HepG2 (cell line): ENCODE measurements around the gene SAXO2. TPM values are rescaled to one million over a fixed set of nuclear protein-coding genes. Genes with fewer than 3 reads are reported as not detected.

Source experiments
- CEBPG ChIP-seq: IDR thresholded peaks from 2 replicates; pipeline ENCODE4 v1.6.1; 2016
- DNMT1 ChIP-seq: sonication (generic); formaldehyde crosslinking; IDR thresholded peaks from 2 replicates; pipeline ENCODE4 v1.5.1; 2020; ENCODE audit warnings: mild to moderate bottlenecking, missing genetic modification reagents
- EEA1 ChIP-seq: sonication (generic); formaldehyde crosslinking; IDR thresholded peaks from 2 replicates; pipeline ENCODE4 v1.5.1; 2020; ENCODE audit warnings: mild to moderate bottlenecking, missing genetic modification reagents, borderline replicate concordance
- GATAD2A ChIP-seq: IDR thresholded peaks from 2 replicates; pipeline ENCODE4 v1.6.1; 2016
- GLI4 ChIP-seq: sonication (generic); formaldehyde crosslinking; IDR thresholded peaks from 2 replicates; pipeline ENCODE4 v1.5.1; 2020; ENCODE audit warnings: missing genetic modification reagents, mild to moderate bottlenecking, moderate library complexity, borderline replicate concordance
- JUN ChIP-seq: sonication (generic); formaldehyde crosslinking; IDR thresholded peaks from 2 replicates; pipeline ENCODE4 v1.4.0; 2020; ENCODE audit warnings: mild to moderate bottlenecking, missing genetic modification reagents
- KLF6 ChIP-seq: IDR thresholded peaks from 2 replicates; pipeline ENCODE4 v1.8.0; 2016; ENCODE audit warnings: missing biosample characterization, missing genetic modification reagents
- MTERF4 ChIP-seq: sonication (generic); formaldehyde crosslinking; IDR thresholded peaks from 2 replicates; pipeline ENCODE4 v1.8.0; 2023; ENCODE audit warnings: mild to moderate bottlenecking, missing genetic modification reagents
- NR3C1 ChIP-seq: sonication (generic); formaldehyde crosslinking; IDR thresholded peaks from 2 replicates; pipeline ENCODE4 v1.4.0; 2020; ENCODE audit warnings: missing genetic modification reagents
- ONECUT2 ChIP-seq: sonication (generic); formaldehyde crosslinking; IDR thresholded peaks from 2 replicates; pipeline ENCODE4 v1.4.0; 2020; ENCODE audit warnings: missing genetic modification reagents
- TEF ChIP-seq: sonication (generic); formaldehyde crosslinking; IDR thresholded peaks from 2 replicates; pipeline ENCODE4 v1.5.0; 2020; ENCODE audit warnings: missing genetic modification reagents
- WIZ ChIP-seq: sonication (generic); formaldehyde crosslinking; IDR thresholded peaks from 2 replicates; pipeline ENCODE4 v1.5.1; 2020; ENCODE audit warnings: mild to moderate bottlenecking, missing genetic modification reagents
- YY1 ChIP-seq: IDR thresholded peaks from 2 replicates; pipeline ENCODE4 v1.6.1; 2011; ENCODE audit warnings: low read length, low read depth, moderate library complexity, mild to moderate bottlenecking; ENCODE audit not compliant: insufficient read depth, insufficient replicate concordance
- ZMYM3 ChIP-seq: sonication (generic); formaldehyde crosslinking; IDR thresholded peaks from 2 replicates; pipeline ENCODE4 v1.5.1; 2020; ENCODE audit warnings: mild to moderate bottlenecking, missing genetic modification reagents
- ZNF18 ChIP-seq: sonication (generic); formaldehyde crosslinking; IDR thresholded peaks from 2 replicates; pipeline ENCODE4 v1.8.0; 2022; ENCODE audit warnings: mild to moderate bottlenecking, missing genetic modification reagents; ENCODE audit not compliant: insufficient replicate concordance
- ZNF235 ChIP-seq: sonication (generic); formaldehyde crosslinking; IDR thresholded peaks from 2 replicates; pipeline ENCODE4 v1.8.1; 2023; ENCODE audit warnings: mild to moderate bottlenecking, missing genetic modification reagents, borderline replicate concordance
- ZNF430 ChIP-seq: sonication (generic); formaldehyde crosslinking; IDR thresholded peaks from 2 replicates; pipeline ENCODE4 v1.9.0; 2021; ENCODE audit warnings: mild to moderate bottlenecking, missing genetic modification reagents
- ZNF44 ChIP-seq: sonication (generic); formaldehyde crosslinking; IDR thresholded peaks from 2 replicates; pipeline ENCODE4 v1.5.1; 2020; ENCODE audit warnings: mild to moderate bottlenecking, missing genetic modification reagents
- ZNF746 ChIP-seq: sonication (generic); formaldehyde crosslinking; IDR thresholded peaks from 2 replicates; pipeline ENCODE4 v1.8.0; 2022; ENCODE audit warnings: mild to moderate bottlenecking, missing genetic modification reagents
- polyA plus RNA-seq, 8 experiments: library from polyadenylated mRNA; depleted of rRNA in 3 of 8; stranded (reverse) in 7 of 8; unstranded in 1 of 8; fragments of >200 nt; fragmentation: Illumina TruSeq in 4 of 8; extraction: Trizol in 4 of 8; gene quantifications; 2 replicates each; pipeline versions ENCODE4 v1.2.1 to v1.2.3, GENCODE V29; 2011 to 2016; ENCODE audit warnings: low read depth in 4 of 8, missing spikeins in 1 of 8, mixed read lengths in 1 of 8; ENCODE audit not compliant: insufficient read depth in 1 of 8
- total RNA-seq, 5 experiments: library from RNA; depleted of rRNA; stranded (reverse); fragments of >200 nt; fragmentation: Illumina TruSeq; extraction: Trizol; gene quantifications; 2 replicates each; pipeline ENCODE4 v1.2.3, GENCODE V29; 2016; ENCODE audit warnings: low read depth in 1 of 5
- TF ChIP-seq, protein P1 (sequence below): sonication (generic); formaldehyde crosslinking; IDR thresholded peaks from 2 replicates; pipeline ENCODE4 v1.4.0; 2020; ENCODE audit warnings: missing genetic modification reagents
- TF ChIP-seq, protein P2 (sequence below): sonication (generic); formaldehyde crosslinking; IDR thresholded peaks from 2 replicates; pipeline ENCODE4 v1.4.0; 2020; ENCODE audit warnings: mild to moderate bottlenecking, low read depth, missing genetic modification reagents
- TF ChIP-seq, protein P3 (sequence below): sonication (generic); formaldehyde crosslinking; IDR thresholded peaks from 2 replicates; pipeline ENCODE4 v1.5.1; 2020; ENCODE audit warnings: missing genetic modification reagents, mild to moderate bottlenecking, borderline replicate concordance

Gene SAXO2
- total and polyA plus RNA-seq, 2 of the 13 experiments (the other 11 are each of a cell fraction or from before 2014, with no cell fraction given) = 0.01 to 1.5 TPM

- TF ChIP-seq, protein P1, sequence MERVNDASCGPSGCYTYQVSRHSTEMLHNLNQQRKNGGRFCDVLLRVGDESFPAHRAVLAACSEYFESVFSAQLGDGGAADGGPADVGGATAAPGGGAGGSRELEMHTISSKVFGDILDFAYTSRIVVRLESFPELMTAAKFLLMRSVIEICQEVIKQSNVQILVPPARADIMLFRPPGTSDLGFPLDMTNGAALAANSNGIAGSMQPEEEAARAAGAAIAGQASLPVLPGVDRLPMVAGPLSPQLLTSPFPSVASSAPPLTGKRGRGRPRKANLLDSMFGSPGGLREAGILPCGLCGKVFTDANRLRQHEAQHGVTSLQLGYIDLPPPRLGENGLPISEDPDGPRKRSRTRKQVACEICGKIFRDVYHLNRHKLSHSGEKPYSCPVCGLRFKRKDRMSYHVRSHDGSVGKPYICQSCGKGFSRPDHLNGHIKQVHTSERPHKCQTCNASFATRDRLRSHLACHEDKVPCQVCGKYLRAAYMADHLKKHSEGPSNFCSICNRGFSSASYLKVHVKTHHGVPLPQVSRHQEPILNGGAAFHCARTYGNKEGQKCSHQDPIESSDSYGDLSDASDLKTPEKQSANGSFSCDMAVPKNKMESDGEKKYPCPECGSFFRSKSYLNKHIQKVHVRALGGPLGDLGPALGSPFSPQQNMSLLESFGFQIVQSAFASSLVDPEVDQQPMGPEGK (CRISPR knock-in tag) = peak; percentile 43; the same call in 1 of the 2 replicates
- peak; percentile 97 for TF ChIP-seq JUN (CRISPR knock-in tag)
- TF ChIP-seq ZNF235 (CRISPR knock-in tag) = no peak
- no peak for TF ChIP-seq ZNF44 (CRISPR knock-in tag)
- TF ChIP-seq YY1 = no peak
- TF ChIP-seq MTERF4 (CRISPR knock-in tag) = no peak
- no peak for TF ChIP-seq ZNF18 (CRISPR knock-in tag)
- no peak for TF ChIP-seq EEA1 (CRISPR knock-in tag)
- TF ChIP-seq DNMT1 (CRISPR knock-in tag) = no peak
- TF ChIP-seq TEF (CRISPR knock-in tag) = no peak
- TF ChIP-seq ZNF430 (CRISPR knock-in tag) = no peak
- TF ChIP-seq ZNF746 (CRISPR knock-in tag) = no peak
- TF ChIP-seq NR3C1 = no peak
- TF ChIP-seq WIZ (CRISPR knock-in tag) = no peak
- TF ChIP-seq, protein P2, sequence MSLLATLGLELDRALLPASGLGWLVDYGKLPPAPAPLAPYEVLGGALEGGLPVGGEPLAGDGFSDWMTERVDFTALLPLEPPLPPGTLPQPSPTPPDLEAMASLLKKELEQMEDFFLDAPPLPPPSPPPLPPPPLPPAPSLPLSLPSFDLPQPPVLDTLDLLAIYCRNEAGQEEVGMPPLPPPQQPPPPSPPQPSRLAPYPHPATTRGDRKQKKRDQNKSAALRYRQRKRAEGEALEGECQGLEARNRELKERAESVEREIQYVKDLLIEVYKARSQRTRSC (CRISPR knock-in tag) = no peak
- no peak for TF ChIP-seq GLI4 (CRISPR knock-in tag)
- TF ChIP-seq CEBPG (CRISPR knock-in tag) = peak; percentile 61
- no peak for TF ChIP-seq ZMYM3 (CRISPR knock-in tag)
- peak; percentile 93 for TF ChIP-seq GATAD2A (CRISPR knock-in tag)
- TF ChIP-seq, protein P3, sequence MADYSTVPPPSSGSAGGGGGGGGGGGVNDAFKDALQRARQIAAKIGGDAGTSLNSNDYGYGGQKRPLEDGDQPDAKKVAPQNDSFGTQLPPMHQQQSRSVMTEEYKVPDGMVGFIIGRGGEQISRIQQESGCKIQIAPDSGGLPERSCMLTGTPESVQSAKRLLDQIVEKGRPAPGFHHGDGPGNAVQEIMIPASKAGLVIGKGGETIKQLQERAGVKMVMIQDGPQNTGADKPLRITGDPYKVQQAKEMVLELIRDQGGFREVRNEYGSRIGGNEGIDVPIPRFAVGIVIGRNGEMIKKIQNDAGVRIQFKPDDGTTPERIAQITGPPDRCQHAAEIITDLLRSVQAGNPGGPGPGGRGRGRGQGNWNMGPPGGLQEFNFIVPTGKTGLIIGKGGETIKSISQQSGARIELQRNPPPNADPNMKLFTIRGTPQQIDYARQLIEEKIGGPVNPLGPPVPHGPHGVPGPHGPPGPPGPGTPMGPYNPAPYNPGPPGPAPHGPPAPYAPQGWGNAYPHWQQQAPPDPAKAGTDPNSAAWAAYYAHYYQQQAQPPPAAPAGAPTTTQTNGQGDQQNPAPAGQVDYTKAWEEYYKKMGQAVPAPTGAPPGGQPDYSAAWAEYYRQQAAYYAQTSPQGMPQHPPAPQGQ = no peak
- TF ChIP-seq KLF6 (CRISPR knock-in tag) = no peak
- peak; percentile 67 for TF ChIP-seq ONECUT2 (CRISPR knock-in tag)
These were observed 732 bp downstream of the SAXO2 start (continued) for GRCh38 chr15:82263350-82263749.
